Central memory CD8-positive, alpha-beta T cell (primary cell): ENCODE results near the gene BCAM.
"Not testable (repeated sequence)": the region's sequence is repeated elsewhere in the genome, so short reads cannot be mapped to it uniquely, and the experiment has no call there.

Experiments
- ATAC-seq: fragments of 150-1000 bp; cut with Tn5 transposase; replicated peaks from 2 replicates; pipeline ENCODE4 v1.10.0; 2022; ENCODE audit warnings: mild to moderate bottlenecking, moderate FRiP score, moderate number of reproducible peaks; ENCODE audit not compliant: poor library complexity, severe bottlenecking; ENCODE audit errors: extremely low read depth
- DNase-seq, 2 donors: peaks; one replicate each; pipeline ENCODE4 v3.0.0; 2021; ENCODE audit warnings: low spot score in 2 of 2
- H3K27ac Mint-ChIP-seq: one replicate; pipeline ENCODE4 v1.8.0; 2022; ENCODE audit warnings: low read depth, mild to moderate bottlenecking, moderate library complexity, mixed read lengths
- H3K27me3 Mint-ChIP-seq: one replicate; pipeline ENCODE4 v1.8.0; 2022; ENCODE audit warnings: mixed read lengths
- H3K36me3 Mint-ChIP-seq: one replicate; pipeline ENCODE4 v1.8.0; 2022; ENCODE audit warnings: mild to moderate bottlenecking, moderate library complexity, mixed read lengths; ENCODE audit not compliant: insufficient read depth
- H3K4me1 Mint-ChIP-seq: one replicate; pipeline ENCODE4 v1.8.0; 2022; ENCODE audit warnings: mixed read lengths
- H3K4me3 Mint-ChIP-seq: one replicate; pipeline ENCODE4 v1.8.0; 2022; ENCODE audit warnings: mild to moderate bottlenecking, moderate library complexity, mixed read lengths
- H3K9me3 Mint-ChIP-seq: one replicate; pipeline ENCODE4 v1.8.0; 2022; ENCODE audit warnings: mixed read lengths

Gene BCAM

GRCh38 chr19:44814517-44814916 is 5.6 kb downstream of the BCAM start:
- no peaks in the 10 kb centered on the region for H3K36me3 Mint-ChIP-seq
- no peak overlapping the region for H3K4me3 Mint-ChIP-seq

GRCh38 chr19:44816301-44816700 is 7.4 kb downstream of the BCAM start:
- H3K27ac Mint-ChIP-seq, result no peak overlapping the region
- no peaks in the 10 kb centered on the region for H3K36me3 Mint-ChIP-seq
- H3K27me3 Mint-ChIP-seq, result peaks cover 2% of the 10 kb centered on the region
- ATAC-seq, result no peak
- H3K4me3 Mint-ChIP-seq, result no peak overlapping the region
- H3K9me3 Mint-ChIP-seq, result no peaks in the 10 kb centered on the region
- H3K4me1 Mint-ChIP-seq, result no peaks in the 10 kb centered on the region
- DNase-seq, result no peak

More at GRCh38 chr19:44814517-44814916, 5.6 kb downstream of the BCAM start:
- H3K27ac Mint-ChIP-seq, result no peak overlapping the region
- H3K4me1 Mint-ChIP-seq, result no peaks in the 10 kb centered on the region
- DNase-seq, result no peak
- peaks cover 20% of the 10 kb centered on the region for H3K27me3 Mint-ChIP-seq
- no peaks in the 10 kb centered on the region for H3K9me3 Mint-ChIP-seq
- ATAC-seq, result no peak

- Mint-ChIP-seq H3K4me3 (no peak overlapping the region), H3K4me1 (no peaks in the 10 kb centered on the region), H3K36me3 (no peaks in the 10 kb centered on the region), H3K9me3 (no peaks in the 10 kb centered on the region), H3K27ac (no peak overlapping the region), H3K27me3 (peaks cover 13% of the 10 kb centered on the region)
- DNase-seq, result no peak
- no peak for ATAC-seq
Measured at GRCh38 chr19:44817725-44818465, 9.0 kb downstream of the BCAM start.

- H3K4me3 Mint-ChIP-seq, result no peak overlapping the region
- no peaks in the 10 kb centered on the region for H3K9me3 Mint-ChIP-seq
- H3K27ac Mint-ChIP-seq, result no peak overlapping the region
Measured at GRCh38 chr19:44818466-44819031, 9.6 kb downstream of the BCAM start.

GRCh38 chr19:44819246-44819832 is 10.4 kb downstream of the BCAM start:
- H3K27ac Mint-ChIP-seq, result no peak overlapping the region
- no peaks in the 10 kb centered on the region for H3K4me1 Mint-ChIP-seq
- H3K27me3 Mint-ChIP-seq, result peaks cover 13% of the 10 kb centered on the region
- no peaks in the 10 kb centered on the region for H3K9me3 Mint-ChIP-seq
- no peak for DNase-seq
- no peak for ATAC-seq
- no peak overlapping the region for H3K4me3 Mint-ChIP-seq
- no peaks in the 10 kb centered on the region for H3K36me3 Mint-ChIP-seq

More at GRCh38 chr19:44818466-44819031, 9.6 kb downstream of the BCAM start:
- Mint-ChIP-seq H3K36me3 (no peaks in the 10 kb centered on the region), H3K4me1 (no peaks in the 10 kb centered on the region), H3K27me3 (peaks cover 13% of the 10 kb centered on the region)
- ATAC-seq (no peak), DNase-seq (no peak)

- H3K27me3 Mint-ChIP-seq, result peaks cover 17% of the 10 kb centered on the region
- no peak for ATAC-seq
- no peak overlapping the region for H3K4me3 Mint-ChIP-seq
- H3K36me3 Mint-ChIP-seq, result no peaks in the 10 kb centered on the region
- no peak overlapping the region for H3K27ac Mint-ChIP-seq
- no peaks in the 10 kb centered on the region for H3K9me3 Mint-ChIP-seq
- no peak for DNase-seq
- H3K4me1 Mint-ChIP-seq, result no peaks in the 10 kb centered on the region
Measured at GRCh38 chr19:44820648-44821609, 12.0 kb downstream of the BCAM start.

- no peak for DNase-seq
- H3K9me3 Mint-ChIP-seq, result no peaks in the 10 kb centered on the region
- H3K36me3 Mint-ChIP-seq, result no peaks in the 10 kb centered on the region
- ATAC-seq, result no peak
- no peak overlapping the region for H3K4me3 Mint-ChIP-seq
- H3K27ac Mint-ChIP-seq, result no peak overlapping the region
- peaks cover 18% of the 10 kb centered on the region for H3K27me3 Mint-ChIP-seq
- H3K4me1 Mint-ChIP-seq, result no peaks in the 10 kb centered on the region
Measured at GRCh38 chr19:44822177-44822576, 13.3 kb downstream of the BCAM start.

- ATAC-seq (no peak), DNase-seq (no peak)
- Mint-ChIP-seq H3K36me3 (no peaks in the 10 kb centered on the region), H3K9me3 (no peaks in the 10 kb centered on the region), H3K4me1 (no peaks in the 10 kb centered on the region), H3K4me3 (no peak overlapping the region), H3K27ac (no peak overlapping the region), H3K27me3 (peaks cover 18% of the 10 kb centered on the region)
Measured at GRCh38 chr19:44822670-44823372, 13.9 kb downstream of the BCAM start.

GRCh38 chr19:44823373-44823698 is 14.4 kb downstream of the BCAM start:
- Mint-ChIP-seq H3K36me3 (no peaks in the 10 kb centered on the region), H3K27me3 (peaks cover 18% of the 10 kb centered on the region)
- ATAC-seq, result no peak

GRCh38 chr19:44824761-44825160 is 15.9 kb downstream of the BCAM start:
- DNase-seq (no peak), ATAC-seq (no peak)
- no peak overlapping the region for H3K27ac Mint-ChIP-seq
- peaks cover 18% of the 10 kb centered on the region for H3K27me3 Mint-ChIP-seq
- no peak overlapping the region for H3K4me3 Mint-ChIP-seq
- no peaks in the 10 kb centered on the region for H3K36me3 Mint-ChIP-seq
- H3K4me1 Mint-ChIP-seq, result no peaks in the 10 kb centered on the region
- no peaks in the 10 kb centered on the region for H3K9me3 Mint-ChIP-seq

More at GRCh38 chr19:44823373-44823698, 14.4 kb downstream of the BCAM start:
- Mint-ChIP-seq H3K4me3 (no peak overlapping the region), H3K9me3 (no peaks in the 10 kb centered on the region), H3K27ac (no peak overlapping the region), H3K4me1 (no peaks in the 10 kb centered on the region)
- DNase-seq, result no peak

- H3K27me3 Mint-ChIP-seq, result peaks cover 31% of the 10 kb centered on the region
- not testable (repeated sequence) for H3K4me1 Mint-ChIP-seq, H3K9me3 Mint-ChIP-seq, H3K36me3 Mint-ChIP-seq, ATAC-seq, H3K27ac Mint-ChIP-seq, H3K4me3 Mint-ChIP-seq, DNase-seq
Measured at GRCh38 chr19:44832875-44833274, 24.0 kb downstream of the BCAM start.

GRCh38 chr19:44834399-44834798 is 25.5 kb downstream of the BCAM start:
- DNase-seq, H3K36me3 Mint-ChIP-seq, H3K4me3 Mint-ChIP-seq, ATAC-seq, H3K4me1 Mint-ChIP-seq, H3K9me3 Mint-ChIP-seq, H3K27ac Mint-ChIP-seq: not testable (repeated sequence)
- H3K27me3 Mint-ChIP-seq, result peaks cover 36% of the 10 kb centered on the region
